Measurements from ENCODE around the gene CHRDL2.

DNA sequence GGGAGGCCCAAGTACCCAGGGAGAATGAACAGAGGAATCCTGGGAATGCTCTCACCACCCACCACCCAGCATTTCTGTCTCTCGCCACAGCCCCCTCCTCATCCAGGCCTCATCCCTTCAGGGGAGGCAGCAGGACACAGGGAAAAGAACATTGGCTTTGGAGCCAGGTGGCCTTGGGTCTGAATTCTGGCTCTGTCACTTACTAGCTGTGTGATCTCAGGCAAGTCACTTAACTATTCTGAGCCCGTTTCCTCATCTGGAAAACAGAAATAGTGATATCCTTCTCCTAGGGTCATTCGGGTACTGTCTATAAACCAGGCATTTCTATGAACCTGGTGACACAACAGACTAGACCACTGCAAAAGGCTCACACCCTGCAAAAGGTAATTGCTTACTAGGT is 22.1 kb downstream of the CHRDL2 start:
- TF ChIP-seq POLR2A (IDR thresholded peaks at IDR 0.05): no peak
- TF ChIP-seq, protein P1, sequence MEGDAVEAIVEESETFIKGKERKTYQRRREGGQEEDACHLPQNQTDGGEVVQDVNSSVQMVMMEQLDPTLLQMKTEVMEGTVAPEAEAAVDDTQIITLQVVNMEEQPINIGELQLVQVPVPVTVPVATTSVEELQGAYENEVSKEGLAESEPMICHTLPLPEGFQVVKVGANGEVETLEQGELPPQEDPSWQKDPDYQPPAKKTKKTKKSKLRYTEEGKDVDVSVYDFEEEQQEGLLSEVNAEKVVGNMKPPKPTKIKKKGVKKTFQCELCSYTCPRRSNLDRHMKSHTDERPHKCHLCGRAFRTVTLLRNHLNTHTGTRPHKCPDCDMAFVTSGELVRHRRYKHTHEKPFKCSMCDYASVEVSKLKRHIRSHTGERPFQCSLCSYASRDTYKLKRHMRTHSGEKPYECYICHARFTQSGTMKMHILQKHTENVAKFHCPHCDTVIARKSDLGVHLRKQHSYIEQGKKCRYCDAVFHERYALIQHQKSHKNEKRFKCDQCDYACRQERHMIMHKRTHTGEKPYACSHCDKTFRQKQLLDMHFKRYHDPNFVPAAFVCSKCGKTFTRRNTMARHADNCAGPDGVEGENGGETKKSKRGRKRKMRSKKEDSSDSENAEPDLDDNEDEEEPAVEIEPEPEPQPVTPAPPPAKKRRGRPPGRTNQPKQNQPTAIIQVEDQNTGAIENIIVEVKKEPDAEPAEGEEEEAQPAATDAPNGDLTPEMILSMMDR (IDR thresholded peaks at IDR 0.05): no peak
